Measurements from ENCODE around the gene ATP1A2. TPM values are rescaled to one million over a fixed set of nuclear protein-coding genes. Genes with fewer than 3 reads are reported as not detected.

ATP1A2 gene
- total RNA-seq, 1 donor = 0.72 TPM

GRCh38 chr1:160171354-160171753 is 55.8 kb downstream of the ATP1A2 start:
- no peak overlapping the region for H3K27ac ChIP-seq (ENCODE audit: low read depth, low read length)
- no peak overlapping the region for H2AFZ ChIP-seq (ENCODE audit: low read length)
- H3K79me2 ChIP-seq (ENCODE audit: insufficient read depth, low read length) = no peaks in the 10 kb centered on the region
- no peaks in the 10 kb centered on the region for H3K36me3 ChIP-seq (ENCODE audit: insufficient read depth, low read length)
- peaks cover 16% of the 10 kb centered on the region for H3K27me3 ChIP-seq (ENCODE audit: insufficient read depth, low read length)
- TF ChIP-seq CTCF (IDR thresholded peaks at IDR 0.05; ENCODE audit: extremely low read depth, low read depth, low read length) = no peak
- peaks cover 33% of the 10 kb centered on the region for H3K4me1 ChIP-seq (ENCODE audit: insufficient read depth, low read length)
- H3K4me3 ChIP-seq (ENCODE audit: insufficient read depth, low read length) = no peak overlapping the region
- peak overlapping the region; percentile 8 for H3K4me2 ChIP-seq (ENCODE audit: insufficient read depth, low read length)
- H3K9me3 ChIP-seq (ENCODE audit: low read depth, low read length) = no peaks in the 10 kb centered on the region
- H4K20me1 ChIP-seq (ENCODE audit: insufficient read depth, low read length) = no peaks in the 10 kb centered on the region
- peak; percentile 82 for DNase-seq (ENCODE audit: insufficient read length, low spot score, missing footprints)

GRCh38 chr1:160171980-160172379 is 56.4 kb downstream of the ATP1A2 start:
- no peak for TF ChIP-seq CTCF (IDR thresholded peaks at IDR 0.05; ENCODE audit: extremely low read depth, low read depth, low read length)
- no peak overlapping the region for H2AFZ ChIP-seq (ENCODE audit: low read length)
- no peaks in the 10 kb centered on the region for H4K20me1 ChIP-seq (ENCODE audit: insufficient read depth, low read length)
- no peaks in the 10 kb centered on the region for H3K9me3 ChIP-seq (ENCODE audit: low read depth, low read length)
- DNase-seq (ENCODE audit: insufficient read length, low spot score, missing footprints) = no peak
- H3K4me1 ChIP-seq (ENCODE audit: insufficient read depth, low read length) = peaks cover 33% of the 10 kb centered on the region
- H3K4me3 ChIP-seq (ENCODE audit: insufficient read depth, low read length) = no peak overlapping the region
- no peak overlapping the region for H3K4me2 ChIP-seq (ENCODE audit: insufficient read depth, low read length)
- no peak overlapping the region for H3K27ac ChIP-seq (ENCODE audit: low read depth, low read length)
- no peaks in the 10 kb centered on the region for H3K36me3 ChIP-seq (ENCODE audit: insufficient read depth, low read length)
- H3K27me3 ChIP-seq (ENCODE audit: insufficient read depth, low read length) = peaks cover 13% of the 10 kb centered on the region
- no peaks in the 10 kb centered on the region for H3K79me2 ChIP-seq (ENCODE audit: insufficient read depth, low read length)

GRCh38 chr1:160177231-160177630 is 61.7 kb downstream of the ATP1A2 start:
- H3K4me1 ChIP-seq (ENCODE audit: insufficient read depth, low read length) = no peaks in the 10 kb centered on the region
- H3K79me2 ChIP-seq (ENCODE audit: insufficient read depth, low read length) = no peaks in the 10 kb centered on the region
- H3K9me3 ChIP-seq (ENCODE audit: low read depth, low read length) = no peaks in the 10 kb centered on the region
- DNase-seq (ENCODE audit: insufficient read length, low spot score, missing footprints) = no peak
- no peak overlapping the region for H2AFZ ChIP-seq (ENCODE audit: low read length)
- no peaks in the 10 kb centered on the region for H4K20me1 ChIP-seq (ENCODE audit: insufficient read depth, low read length)
- H3K27me3 ChIP-seq (ENCODE audit: insufficient read depth, low read length) = peaks cover 24% of the 10 kb centered on the region
- H3K27ac ChIP-seq (ENCODE audit: low read depth, low read length) = no peak overlapping the region
- H3K36me3 ChIP-seq (ENCODE audit: insufficient read depth, low read length) = no peaks in the 10 kb centered on the region
- H3K4me3 ChIP-seq (ENCODE audit: insufficient read depth, low read length) = no peak overlapping the region
- no peak for TF ChIP-seq CTCF (IDR thresholded peaks at IDR 0.05; ENCODE audit: extremely low read depth, low read depth, low read length)
- H3K4me2 ChIP-seq (ENCODE audit: insufficient read depth, low read length) = no peak overlapping the region

GRCh38 chr1:160177667-160178066 is 62.1 kb downstream of the ATP1A2 start:
- no peak for DNase-seq (ENCODE audit: insufficient read length, low spot score, missing footprints)
- no peaks in the 10 kb centered on the region for H3K4me1 ChIP-seq (ENCODE audit: insufficient read depth, low read length)

More at GRCh38 chr1:160177667-160178066, 62.1 kb downstream of the ATP1A2 start:
- no peak overlapping the region for H3K27ac ChIP-seq (ENCODE audit: low read depth, low read length)
- H3K9me3 ChIP-seq (ENCODE audit: low read depth, low read length) = no peaks in the 10 kb centered on the region
- H2AFZ ChIP-seq (ENCODE audit: low read length) = no peak overlapping the region
- TF ChIP-seq CTCF (IDR thresholded peaks at IDR 0.05; ENCODE audit: extremely low read depth, low read depth, low read length) = no peak
- no peaks in the 10 kb centered on the region for H4K20me1 ChIP-seq (ENCODE audit: insufficient read depth, low read length)
- H3K27me3 ChIP-seq (ENCODE audit: insufficient read depth, low read length) = peaks cover 24% of the 10 kb centered on the region
- H3K79me2 ChIP-seq (ENCODE audit: insufficient read depth, low read length) = no peaks in the 10 kb centered on the region
- H3K4me3 ChIP-seq (ENCODE audit: insufficient read depth, low read length) = no peak overlapping the region
- H3K36me3 ChIP-seq (ENCODE audit: insufficient read depth, low read length) = no peaks in the 10 kb centered on the region
- no peak overlapping the region for H3K4me2 ChIP-seq (ENCODE audit: insufficient read depth, low read length)
